AG09319 (cell line): ENCODE results near the gene PPP2R2B.
"Not testable (repeated sequence)": the region's sequence is repeated elsewhere in the genome, so short reads cannot be mapped to it uniquely, and the experiment has no call there.

Experiments
- DNase-seq: peaks from one replicate; pipeline ENCODE4 v3.0.0-alpha.2; 2010; ENCODE audit warnings: low read depth; ENCODE audit errors: extremely low read depth
- CTCF ChIP-seq: IDR thresholded peaks from 2 replicates; pipeline ENCODE4 v1.5.1; 2011; ENCODE audit warnings: low read depth, mild to moderate bottlenecking, inconsistent platforms, low read length, moderate library complexity

The PPP2R2B gene

GRCh38 chr5:146745931-146746577 lies 132.5 kb downstream of the PPP2R2B start:
- no peak for TF ChIP-seq CTCF
- no peak for DNase-seq

- no peak for DNase-seq
Measured at GRCh38 chr5:146744068-146744745, 134.3 kb downstream of the PPP2R2B start.

GRCh38 chr5:146734936-146735577 lies 143.5 kb downstream of the PPP2R2B start:
- TF ChIP-seq CTCF, result no peak
- DNase-seq, result no peak

More at GRCh38 chr5:146744068-146744745, 134.3 kb downstream of the PPP2R2B start:
- TF ChIP-seq CTCF, result no peak

GRCh38 chr5:146732962-146733361 lies 145.6 kb downstream of the PPP2R2B start:
- no peak for DNase-seq
- no peak for TF ChIP-seq CTCF

GRCh38 chr5:146731909-146732659 lies 146.5 kb downstream of the PPP2R2B start:
- no peak for DNase-seq
- TF ChIP-seq CTCF, result no peak

- DNase-seq, result not testable (repeated sequence)
Measured at GRCh38 chr5:146728746-146729145, 149.8 kb downstream of the PPP2R2B start.

- no peak for TF ChIP-seq CTCF
- DNase-seq, result no peak
Measured at GRCh38 chr5:146726891-146727290, 151.7 kb downstream of the PPP2R2B start.
